ENCODE measurements around the gene APOBEC2.
"Not testable (repeated sequence)": the region's sequence is repeated elsewhere in the genome, so short reads cannot be mapped to it uniquely, and the experiment has no call there.

Gene APOBEC2

GRCh38 chr6:41053041-41053440 is at the start of gene APOBEC2:
Gene APOBEC2 (plus strand): TSS chr6:41053202. CDS start chr6:41053348, 146 bp downstream.
- no peak for DNase-seq

- DNase-seq, result peak in 3 of 56 donors; percentile 2 to 9 (median 6)
These were observed 46.8 kb upstream of the APOBEC2 start for GRCh38 chr6:41006217-41006616.

- not testable (repeated sequence) for DNase-seq
These were observed 46.0 kb upstream of the APOBEC2 start for GRCh38 chr6:41006980-41007379.

- DNase-seq, result no peak
These were observed 45.0 kb upstream of the APOBEC2 start for GRCh38 chr6:41008011-41008410.

GRCh38 chr6:41009669-41010068 is 43.3 kb upstream of the APOBEC2 start:
- no peak for DNase-seq

- DNase-seq, result no peak
These were observed 41.3 kb upstream of the APOBEC2 start for GRCh38 chr6:41011673-41012072.

- no peak for DNase-seq
These were observed 39.4 kb upstream of the APOBEC2 start for GRCh38 chr6:41013466-41014153.

- no peak for DNase-seq
These were observed 38.2 kb upstream of the APOBEC2 start for GRCh38 chr6:41014780-41015179.

GRCh38 chr6:41015860-41016259 is 37.1 kb upstream of the APOBEC2 start:
- not testable (repeated sequence) for DNase-seq

- no peak for DNase-seq
These were observed 35.3 kb upstream of the APOBEC2 start for GRCh38 chr6:41017663-41018062.

- DNase-seq, result peak in 3 of 56 donors; percentile 4 to 38 (median 6)
These were observed 31.2 kb upstream of the APOBEC2 start for GRCh38 chr6:41021832-41022231.

- no peak for DNase-seq
These were observed 30.7 kb upstream of the APOBEC2 start for GRCh38 chr6:41022294-41022693.

GRCh38 chr6:41023114-41023513 is 29.9 kb upstream of the APOBEC2 start:
- DNase-seq, result no peak

- DNase-seq, result no peak
These were observed 27.0 kb upstream of the APOBEC2 start for GRCh38 chr6:41025966-41026530.

GRCh38 chr6:41027241-41027640 is 25.8 kb upstream of the APOBEC2 start:
- DNase-seq, result no peak

GRCh38 chr6:41027799-41028560 is 25.0 kb upstream of the APOBEC2 start:
- DNase-seq, result peak in 49 of 56 donors; percentile 13 to 84 (median 41)

GRCh38 chr6:41028561-41029412 is 24.2 kb upstream of the APOBEC2 start:
- no peak for DNase-seq

- no peak for DNase-seq
These were observed 20.2 kb upstream of the APOBEC2 start for GRCh38 chr6:41032830-41033229.

GRCh38 chr6:41033776-41034175 is 19.2 kb upstream of the APOBEC2 start:
- no peak for DNase-seq

- no peak for DNase-seq
These were observed 16.8 kb upstream of the APOBEC2 start for GRCh38 chr6:41036186-41036585.

- DNase-seq, result no peak
These were observed 16.4 kb upstream of the APOBEC2 start for GRCh38 chr6:41036601-41037000.
